ENCODE results near the gene PAQR9.

The PAQR9 gene

DNA sequence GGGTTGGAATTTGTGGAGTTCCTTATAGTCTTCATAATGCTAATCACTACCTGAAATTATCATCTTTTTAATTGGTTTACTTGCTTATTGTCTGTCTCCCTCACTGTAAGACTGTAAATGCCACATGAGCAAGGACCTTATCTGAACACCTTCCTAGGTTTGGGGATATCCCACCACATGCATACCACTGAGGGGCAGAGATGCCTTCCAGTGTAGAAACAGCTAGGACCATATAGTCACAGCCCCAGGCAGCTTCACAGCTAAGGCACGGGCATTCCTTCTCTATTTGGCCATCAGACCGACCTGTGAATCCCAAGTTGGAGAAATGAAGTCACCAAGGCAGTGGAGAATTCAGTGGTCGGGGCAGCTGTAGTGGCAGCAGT is 28.6 kb downstream of the PAQR9 start:
- TF ChIP-seq, protein P1, sequence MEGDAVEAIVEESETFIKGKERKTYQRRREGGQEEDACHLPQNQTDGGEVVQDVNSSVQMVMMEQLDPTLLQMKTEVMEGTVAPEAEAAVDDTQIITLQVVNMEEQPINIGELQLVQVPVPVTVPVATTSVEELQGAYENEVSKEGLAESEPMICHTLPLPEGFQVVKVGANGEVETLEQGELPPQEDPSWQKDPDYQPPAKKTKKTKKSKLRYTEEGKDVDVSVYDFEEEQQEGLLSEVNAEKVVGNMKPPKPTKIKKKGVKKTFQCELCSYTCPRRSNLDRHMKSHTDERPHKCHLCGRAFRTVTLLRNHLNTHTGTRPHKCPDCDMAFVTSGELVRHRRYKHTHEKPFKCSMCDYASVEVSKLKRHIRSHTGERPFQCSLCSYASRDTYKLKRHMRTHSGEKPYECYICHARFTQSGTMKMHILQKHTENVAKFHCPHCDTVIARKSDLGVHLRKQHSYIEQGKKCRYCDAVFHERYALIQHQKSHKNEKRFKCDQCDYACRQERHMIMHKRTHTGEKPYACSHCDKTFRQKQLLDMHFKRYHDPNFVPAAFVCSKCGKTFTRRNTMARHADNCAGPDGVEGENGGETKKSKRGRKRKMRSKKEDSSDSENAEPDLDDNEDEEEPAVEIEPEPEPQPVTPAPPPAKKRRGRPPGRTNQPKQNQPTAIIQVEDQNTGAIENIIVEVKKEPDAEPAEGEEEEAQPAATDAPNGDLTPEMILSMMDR (IDR thresholded peaks at IDR 0.05; ENCODE audit: low read depth, low read length): no peak
- no peaks in the 10 kb centered on the region for H3K9me3 ChIP-seq
- H3K27me3 ChIP-seq: no peaks in the 10 kb centered on the region
- no peak overlapping the region for H3K4me3 ChIP-seq (ENCODE audit: low read depth, low read length)
- H3K4me1 ChIP-seq: no peaks in the 10 kb centered on the region
- H3K36me3 ChIP-seq: no peaks in the 10 kb centered on the region
- DNase-seq: no peak

DNA sequence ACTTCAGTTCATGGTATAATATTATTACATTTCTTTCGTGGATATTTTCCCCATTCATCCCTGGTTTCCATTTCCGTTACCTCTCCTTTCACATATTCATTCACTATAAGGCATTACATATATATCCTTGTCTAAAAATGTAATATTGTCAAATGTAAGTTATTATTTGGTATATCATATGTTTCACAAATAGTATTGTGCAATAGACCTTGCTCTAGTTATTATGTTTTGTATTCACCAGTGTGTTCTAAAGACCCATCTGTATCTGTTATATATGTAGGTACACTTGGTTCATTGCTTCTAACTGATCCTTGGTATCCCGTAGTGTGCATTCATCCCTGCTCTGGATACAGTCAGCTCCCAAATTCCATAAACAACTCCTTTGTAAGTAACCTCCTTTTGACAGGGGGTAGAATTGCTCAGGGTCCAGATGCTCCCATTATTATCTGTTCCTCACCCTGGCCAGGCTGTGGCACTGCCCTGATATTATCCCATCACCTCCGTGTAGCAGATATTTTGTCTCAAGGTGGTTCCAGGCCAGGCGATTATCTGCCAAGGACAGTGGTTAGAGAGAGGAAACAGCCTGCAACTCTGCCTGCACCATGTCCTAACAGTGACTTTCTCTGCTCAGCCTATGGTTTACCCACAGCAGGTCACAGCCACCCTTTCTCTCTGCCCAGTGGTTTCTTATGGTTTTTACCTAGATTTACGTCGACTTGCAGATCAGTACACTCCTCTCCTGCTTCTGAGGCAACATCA is 29.2 kb downstream of the PAQR9 start:
- Histone ChIP-seq H3K36me3 (no peaks in the 10 kb centered on the region), H3K27me3 (no peaks in the 10 kb centered on the region), H3K4me1 (no peaks in the 10 kb centered on the region), H3K9me3 (no peaks in the 10 kb centered on the region), H3K4me3 (ENCODE audit: low read depth, low read length) (no peak overlapping the region)
- no peak for DNase-seq
- TF ChIP-seq, protein P1 (IDR thresholded peaks at IDR 0.05; ENCODE audit: low read depth, low read length): no peak

DNA sequence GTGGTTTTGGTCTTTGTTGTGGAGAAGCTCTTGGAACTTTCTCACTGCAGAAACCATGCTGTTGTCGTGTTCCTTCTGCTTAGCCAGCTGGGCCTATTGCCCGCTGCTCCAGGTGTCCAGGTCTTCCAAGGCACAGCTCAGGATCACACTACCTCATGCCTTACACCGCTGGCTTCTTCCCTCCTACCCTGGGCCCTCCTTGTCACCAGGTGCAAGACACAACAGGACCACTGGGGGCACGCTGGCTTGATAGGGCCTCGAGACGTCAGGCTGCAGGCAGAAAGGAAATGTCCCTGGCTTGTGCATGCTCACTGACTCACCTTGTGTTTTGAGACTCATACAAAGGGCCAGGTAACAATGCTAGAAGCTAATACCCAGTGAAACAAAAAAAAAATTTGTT is 32.3 kb downstream of the PAQR9 start:
- no peaks in the 10 kb centered on the region for H3K4me1 ChIP-seq
- TF ChIP-seq, protein P1 (IDR thresholded peaks at IDR 0.05; ENCODE audit: low read depth, low read length): peak; percentile 47
- DNase-seq: peak; percentile 43

DNA sequence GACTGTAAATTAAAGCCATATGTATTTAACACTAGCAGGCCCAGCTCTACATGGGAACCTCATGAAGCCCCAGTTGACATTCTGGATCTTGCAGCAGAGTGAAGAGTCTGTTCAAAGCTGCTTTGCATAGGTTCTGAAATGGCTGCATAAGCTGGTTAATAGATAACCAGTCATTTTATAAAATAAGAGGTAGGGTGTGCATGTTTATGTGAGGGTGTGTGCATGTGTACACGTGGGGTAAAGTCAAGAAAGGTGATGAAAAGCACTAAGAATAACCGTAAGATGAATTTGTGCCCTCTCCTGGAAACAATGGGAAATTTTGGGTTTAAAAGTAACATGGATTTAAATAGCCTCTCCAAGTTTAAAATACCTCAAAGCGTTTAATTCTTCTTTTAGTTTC is 33.0 kb downstream of the PAQR9 start:
- no peak for DNase-seq
- Histone ChIP-seq H3K36me3 (no peaks in the 10 kb centered on the region), H3K4me3 (ENCODE audit: low read depth, low read length) (no peak overlapping the region), H3K4me1 (no peaks in the 10 kb centered on the region), H3K27me3 (no peaks in the 10 kb centered on the region), H3K9me3 (no peaks in the 10 kb centered on the region)
- TF ChIP-seq, protein P1 (IDR thresholded peaks at IDR 0.05; ENCODE audit: low read depth, low read length): no peak

More for the DNA sequence above, 32.3 kb downstream of the PAQR9 start:
- Histone ChIP-seq H3K27me3 (no peaks in the 10 kb centered on the region), H3K4me3 (ENCODE audit: low read depth, low read length) (no peak overlapping the region), H3K9me3 (no peaks in the 10 kb centered on the region), H3K36me3 (no peaks in the 10 kb centered on the region)

- no peaks in the 10 kb centered on the region for H3K9me3 ChIP-seq
- no peak for DNase-seq
- TF ChIP-seq, protein P1 (IDR thresholded peaks at IDR 0.05; ENCODE audit: low read depth, low read length): no peak
- H3K4me3 ChIP-seq (ENCODE audit: low read depth, low read length): no peak overlapping the region
- H3K4me1 ChIP-seq: no peaks in the 10 kb centered on the region
- no peaks in the 10 kb centered on the region for H3K36me3 ChIP-seq
- no peaks in the 10 kb centered on the region for H3K27me3 ChIP-seq
Measured at GRCh38 chr3:142929890-142930289, 33.6 kb downstream of the PAQR9 start.

DNA sequence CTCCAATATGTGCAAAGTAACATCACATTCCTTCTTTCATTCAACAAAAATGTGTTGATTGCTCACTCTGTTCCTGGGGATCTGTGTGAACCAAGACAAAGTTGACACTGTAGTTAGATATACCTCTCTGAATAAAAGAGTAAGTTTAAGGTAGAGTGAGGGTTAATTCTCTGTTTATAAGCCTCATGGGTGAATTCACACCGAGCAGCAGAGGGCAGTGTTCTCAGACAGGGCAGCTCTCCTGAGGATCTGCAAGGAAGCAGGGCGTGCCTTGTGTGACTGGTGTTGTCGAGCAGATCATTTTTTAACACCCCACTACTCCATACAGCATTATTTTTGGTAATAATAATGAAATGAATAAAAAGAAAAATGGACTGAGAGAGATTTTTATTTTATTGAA is 34.4 kb downstream of the PAQR9 start:
- DNase-seq: peak; percentile 55
- TF ChIP-seq, protein P1 (IDR thresholded peaks at IDR 0.05; ENCODE audit: low read depth, low read length): peak; percentile 64
- H3K36me3 ChIP-seq: no peaks in the 10 kb centered on the region
- no peaks in the 10 kb centered on the region for H3K9me3 ChIP-seq
- no peaks in the 10 kb centered on the region for H3K27me3 ChIP-seq
- H3K4me1 ChIP-seq: no peaks in the 10 kb centered on the region
- H3K4me3 ChIP-seq (ENCODE audit: low read depth, low read length): no peak overlapping the region
